DOHH2 (cell line): ENCODE measurements around the gene PCNX3.

Experiments used
- H3F3A ChIP-seq: fragments of 200-600 bp; sonication (generic), shearing (Covaris generic); 2 replicates; pipeline ENCODE4 v1.6.0; 2016; ENCODE audit warnings: antibody characterized with exemption, mild to moderate bottlenecking; ENCODE audit not compliant: control insufficient read depth, insufficient read depth
- H3K27ac ChIP-seq: fragments of 200-600 bp; sonication (generic); 2 replicates; pipeline ENCODE4 v1.5.1; 2014; ENCODE audit warnings: low read depth, mild to moderate bottlenecking, low read length, moderate library complexity
- H3K27me3 ChIP-seq: fragments of 200-600 bp; sonication (generic); 2 replicates; pipeline ENCODE4 v1.6.1; 2014; ENCODE audit warnings: mild to moderate bottlenecking, low read length, mixed read lengths; ENCODE audit not compliant: control insufficient read depth
- H3K36me3 ChIP-seq: fragments of 200-600 bp; sonication (generic); 2 replicates; pipeline ENCODE4 v1.6.1; 2014; ENCODE audit warnings: mild to moderate bottlenecking, low read length, moderate library complexity, mixed read lengths; ENCODE audit not compliant: control insufficient read depth
- H3K4me1 ChIP-seq: fragments of 200-600 bp; sonication (generic); 2 replicates; pipeline ENCODE4 v1.6.1; 2014; ENCODE audit warnings: mild to moderate bottlenecking, low read length, mixed read lengths; ENCODE audit not compliant: control insufficient read depth
- H3K4me2 ChIP-seq: fragments of 200-600 bp; sonication (generic); 2 replicates; pipeline ENCODE4 v1.6.0; 2014; ENCODE audit warnings: mild to moderate bottlenecking, low read length, moderate library complexity
- H3K4me3 ChIP-seq: fragments of 200-600 bp; sonication (generic); 2 replicates; pipeline ENCODE4 v1.5.1; 2014; ENCODE audit warnings: mild to moderate bottlenecking, low read length, mixed read lengths
- H3K79me2 ChIP-seq: fragments of 200-600 bp; sonication (generic); 2 replicates; pipeline ENCODE4 v1.6.1; 2014; ENCODE audit warnings: mild to moderate bottlenecking, low read length, mixed read lengths; ENCODE audit not compliant: control insufficient read depth
- H3K9me2 ChIP-seq: fragments of 200-600 bp; sonication (generic); replicated peaks from 2 replicates; pipeline ENCODE4 v1.6.1; 2014; ENCODE audit warnings: mild to moderate bottlenecking, low read length, mixed read lengths; ENCODE audit not compliant: control insufficient read depth
- H3K9me3 ChIP-seq: fragments of 200-600 bp; sonication (generic); 2 replicates; pipeline ENCODE4 v1.6.1; 2014; ENCODE audit warnings: antibody characterized with exemption, low read length, mixed read lengths; ENCODE audit not compliant: control insufficient read depth, insufficient read depth
- H4K20me1 ChIP-seq: fragments of 200-600 bp; sonication (generic); 2 replicates; pipeline ENCODE4 v1.6.0; 2014; ENCODE audit warnings: low read depth, mild to moderate bottlenecking, antibody characterized with exemption, low read length, moderate library complexity; ENCODE audit not compliant: control insufficient read depth, insufficient read depth
- CTCF ChIP-seq: fragments of 200-600 bp; sonication (generic); IDR thresholded peaks from one replicate; pipeline ENCODE4 v1.5.1; 2014; ENCODE audit warnings: antibody characterized with exemption, mild to moderate bottlenecking, low read depth, low read length; ENCODE audit not compliant: poor library complexity, severe bottlenecking
- EZH2phosphoT487 ChIP-seq: fragments of 200-600 bp; sonication (generic); IDR thresholded peaks from 2 replicates; pipeline ENCODE4 v1.6.1; 2017; ENCODE audit warnings: borderline replicate concordance, mild to moderate bottlenecking, antibody characterized with exemption, low read length, moderate library complexity, mixed read lengths

PCNX3 gene

GRCh38 chr11:65580031-65580692 is 35.4 kb upstream of the PCNX3 start:
- Histone ChIP-seq H4K20me1 (no peaks in the 10 kb centered on the region), H3K4me2 (no peak overlapping the region), H3K4me1 (peaks cover 23% of the 10 kb centered on the region), H3K4me3 (no peak overlapping the region), H3K9me3 (no peaks in the 10 kb centered on the region), H3K27me3 (no peaks in the 10 kb centered on the region), H3K9me2 (no peaks in the 10 kb centered on the region), H3K27ac (no peak overlapping the region), H3K79me2 (peaks cover 10% of the 10 kb centered on the region), H3F3A (peaks cover 4% of the 10 kb centered on the region), H3K36me3 (peaks cover 3% of the 10 kb centered on the region)
- TF ChIP-seq CTCF (no peak), EZH2phosphoT487 (no peak)

- Histone ChIP-seq H3K79me2 (peaks cover 10% of the 10 kb centered on the region), H3F3A (no peaks in the 10 kb centered on the region), H3K27me3 (no peaks in the 10 kb centered on the region), H3K9me3 (no peaks in the 10 kb centered on the region), H4K20me1 (no peaks in the 10 kb centered on the region), H3K4me3 (no peak overlapping the region), H3K36me3 (peaks cover 3% of the 10 kb centered on the region), H3K27ac (no peak overlapping the region), H3K4me1 (peaks cover 18% of the 10 kb centered on the region), H3K4me2 (no peak overlapping the region), H3K9me2 (no peaks in the 10 kb centered on the region)
- TF ChIP-seq CTCF: no peak
- no peak for TF ChIP-seq EZH2phosphoT487
Measured at GRCh38 chr11:65580756-65581155, 34.8 kb upstream of the PCNX3 start.

DNA sequence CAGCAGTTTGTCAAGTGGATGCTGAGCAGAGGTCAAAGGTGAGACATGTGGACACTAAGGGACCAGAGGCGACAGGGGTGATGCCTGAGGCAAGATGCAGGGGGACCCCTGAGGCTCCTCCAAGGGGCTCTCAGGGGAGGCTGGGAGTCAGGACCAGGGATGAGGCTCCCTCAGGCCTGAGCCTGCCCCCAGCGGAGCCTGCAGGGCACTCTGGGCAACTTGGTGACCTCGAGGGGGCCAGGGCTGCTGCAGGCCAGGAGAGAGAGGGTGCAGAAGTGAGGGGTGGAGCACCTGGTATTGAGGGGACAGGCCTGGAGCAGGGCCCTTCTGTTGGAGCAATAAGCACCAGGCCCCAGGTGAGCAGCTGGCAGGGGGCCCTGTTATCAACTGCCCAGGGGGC is 33.6 kb upstream of the PCNX3 start:
- Histone ChIP-seq H3K27me3 (no peaks in the 10 kb centered on the region), H3K36me3 (peaks cover 7% of the 10 kb centered on the region), H3K27ac (no peak overlapping the region), H4K20me1 (no peaks in the 10 kb centered on the region), H3K9me2 (no peaks in the 10 kb centered on the region), H3K4me3 (no peak overlapping the region), H3F3A (0 out of 2 replicates have a peak, but pooled peaks cover 3% of the 10 kb centered on the region), H3K79me2 (peaks cover 1% of the 10 kb centered on the region; the same call in 1 of the 2 replicates), H3K4me1 (peaks cover 9% of the 10 kb centered on the region), H3K9me3 (no peaks in the 10 kb centered on the region), H3K4me2 (no peak overlapping the region)
- TF ChIP-seq EZH2phosphoT487 (no peak), CTCF (no peak)
